SKM-1 (cell line): ENCODE measurements around the gene CD2AP.
"Not testable (repeated sequence)": the region's sequence is repeated elsewhere in the genome, so short reads cannot be mapped to it uniquely, and the experiment has no call there.

Experiments
- DNase-seq: peaks from one replicate; lab custom pipeline; 2025; ENCODE audit not compliant: unreplicated experiment; lab: John Stamatoyannopoulos, UW

Gene CD2AP

DNA sequence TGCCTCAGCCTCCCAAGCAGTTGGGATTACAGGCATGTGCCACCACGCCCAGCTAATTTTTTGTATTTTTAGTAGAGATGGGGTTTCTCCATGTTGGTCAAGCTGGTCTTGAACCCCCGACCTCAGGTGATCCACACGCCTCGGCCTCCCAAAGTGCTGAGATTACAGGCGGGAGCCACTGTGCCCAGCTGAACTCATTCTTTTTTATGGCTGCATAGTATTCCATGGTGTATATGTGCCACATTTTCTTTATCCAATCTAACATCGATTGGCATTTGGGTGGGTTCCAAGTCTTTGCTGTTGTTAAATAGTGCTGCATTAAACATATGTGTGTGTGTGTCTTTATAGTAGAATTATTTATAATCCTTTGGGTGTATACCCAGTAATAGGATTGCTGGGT is 78.9 kb downstream of the CD2AP start:
- not testable (repeated sequence) for DNase-seq

DNA sequence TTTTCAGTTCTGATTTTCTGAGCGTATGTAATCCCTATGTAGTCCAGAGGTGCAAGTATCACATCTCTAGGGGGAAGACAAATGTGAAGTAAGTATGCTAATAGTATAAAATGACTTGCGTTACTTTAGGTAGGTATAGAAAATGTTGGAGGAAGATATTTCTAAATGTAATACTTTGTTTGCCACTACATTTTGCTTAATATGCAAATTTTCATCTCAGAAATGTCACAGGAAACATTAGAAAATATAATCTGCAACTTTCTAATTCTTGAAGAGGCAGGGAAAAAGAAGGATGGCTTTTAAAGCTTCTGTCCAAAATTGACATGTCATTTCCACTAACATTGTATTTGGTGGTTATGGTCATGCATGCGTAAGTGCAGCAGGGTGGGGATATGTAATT is 85.6 kb downstream of the CD2AP start:
- DNase-seq: no peak

- not testable (repeated sequence) for DNase-seq
Measured at GRCh38 chr6:47566602-47567001, 89.0 kb downstream of the CD2AP start.

DNA sequence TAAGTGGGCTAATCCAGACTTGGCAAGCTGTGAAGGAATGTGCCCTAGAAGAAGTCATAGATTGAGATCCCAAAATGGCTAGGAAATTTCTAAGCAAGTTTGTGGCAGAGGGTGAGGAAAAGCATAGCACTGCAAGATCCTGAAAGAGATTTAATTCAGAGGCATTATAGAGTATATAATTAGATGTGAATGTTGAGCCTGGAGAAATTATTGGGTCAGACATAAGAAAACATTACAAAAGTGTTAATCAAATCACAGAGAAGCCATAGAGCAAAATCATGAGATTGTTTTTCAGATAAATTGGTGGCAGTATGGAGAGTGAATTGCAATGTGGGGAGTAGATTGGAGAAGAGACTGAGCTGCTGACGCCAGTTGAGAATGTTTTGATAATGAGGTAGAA is 90.0 kb downstream of the CD2AP start:
- DNase-seq: no peak

- no peak for DNase-seq
Measured at GRCh38 chr6:47571488-47571887, 93.9 kb downstream of the CD2AP start.

DNA sequence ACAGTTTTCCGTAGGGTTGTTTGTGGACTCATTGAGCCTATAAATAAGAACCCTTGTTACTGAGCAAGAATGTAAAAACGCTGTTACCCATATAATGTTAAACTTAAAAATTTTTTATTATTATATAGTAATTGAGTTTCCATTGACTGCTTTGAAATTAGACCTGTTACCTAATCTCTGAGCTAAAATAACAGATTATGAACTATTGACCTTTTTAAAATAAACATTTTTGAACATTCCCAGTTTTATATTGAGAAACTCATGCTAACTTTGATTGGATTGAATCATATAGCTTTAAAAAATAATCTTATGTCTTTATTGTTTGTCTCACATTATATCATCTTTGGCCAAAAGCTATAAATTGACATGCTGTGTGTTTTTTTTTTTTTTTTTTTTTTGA is 95.5 kb downstream of the CD2AP start:
- no peak for DNase-seq

- no peak for DNase-seq
Measured at GRCh38 chr6:47574789-47575188, 97.2 kb downstream of the CD2AP start.

DNA sequence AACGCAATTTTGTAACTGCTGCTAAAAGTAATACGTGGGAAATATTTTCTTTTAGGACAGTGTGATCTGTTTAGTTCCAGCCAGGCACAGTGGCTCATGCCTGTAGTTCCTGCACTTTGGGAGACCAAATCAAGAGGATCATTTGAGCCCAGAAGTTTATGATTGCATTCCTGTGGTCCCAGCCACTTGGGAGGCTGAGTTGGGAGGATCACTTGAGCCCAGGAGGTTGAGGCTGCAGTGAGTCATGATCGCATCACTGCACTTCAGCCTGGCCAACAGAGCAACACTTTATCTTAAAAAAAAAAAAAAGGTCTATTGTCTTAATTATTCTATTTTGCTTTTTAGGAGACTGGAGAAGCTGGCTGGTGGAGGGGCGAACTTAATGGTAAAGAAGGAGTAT is 101.5 kb downstream of the CD2AP start:
- no peak for DNase-seq

- no peak for DNase-seq
Measured at GRCh38 chr6:47581591-47581990, 104.0 kb downstream of the CD2AP start.

GRCh38 chr6:47587493-47587892 is 109.9 kb downstream of the CD2AP start:
- no peak for DNase-seq

DNA sequence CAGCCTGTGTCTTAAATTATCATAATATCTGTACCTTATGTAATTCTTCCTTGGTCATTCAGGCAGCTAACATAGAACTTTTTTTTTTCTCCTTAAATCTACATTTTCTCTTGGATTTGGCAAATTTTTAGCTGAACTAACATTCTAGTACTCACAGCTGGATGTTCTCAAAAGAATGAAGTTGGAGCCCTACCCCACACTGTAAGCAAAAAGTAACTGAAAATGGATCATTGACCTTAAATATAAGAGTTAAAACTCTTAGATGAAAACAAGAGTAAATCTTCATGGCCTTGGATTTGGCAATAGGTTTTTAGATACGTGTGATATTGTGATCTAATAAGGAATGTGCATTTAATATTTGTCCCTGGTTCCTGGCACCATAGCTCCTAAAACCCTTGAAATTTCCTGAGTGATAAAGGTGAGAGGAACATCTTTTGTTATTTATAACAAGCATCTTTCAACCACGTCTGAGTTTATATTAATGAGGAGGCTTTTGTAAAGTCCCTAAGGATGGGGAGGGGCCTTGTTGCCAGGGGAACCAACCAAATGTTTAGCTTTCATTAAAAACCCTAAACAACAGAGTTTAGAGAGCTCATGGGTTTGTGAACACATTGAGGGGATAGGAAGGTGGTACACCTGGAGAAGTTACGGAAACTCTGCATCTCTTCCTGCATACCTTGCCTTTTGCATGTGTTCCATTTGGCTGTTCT is 114.7 kb downstream of the CD2AP start:
- DNase-seq: no peak

DNA sequence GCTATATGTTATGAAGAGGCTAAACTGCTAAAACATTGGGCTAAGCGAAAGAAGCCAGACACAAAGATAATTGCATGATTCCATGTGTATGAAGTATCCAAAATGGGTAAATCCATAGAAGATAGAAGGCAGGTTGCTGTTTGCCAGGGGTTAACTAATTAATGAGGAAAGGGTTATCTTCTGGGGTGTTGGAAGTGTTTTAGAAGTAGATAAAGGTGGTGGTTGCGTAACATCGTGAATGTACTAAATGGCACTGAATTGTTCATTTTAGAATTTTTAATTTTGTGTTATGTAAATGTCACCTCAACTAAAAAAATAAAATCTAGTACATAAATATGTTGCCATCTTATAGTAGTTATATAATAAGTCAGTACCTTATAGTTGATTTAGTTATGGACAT is 116.4 kb downstream of the CD2AP start:
- DNase-seq: no peak

GRCh38 chr6:47595785-47596184 is 118.2 kb downstream of the CD2AP start:
- no peak for DNase-seq

DNA sequence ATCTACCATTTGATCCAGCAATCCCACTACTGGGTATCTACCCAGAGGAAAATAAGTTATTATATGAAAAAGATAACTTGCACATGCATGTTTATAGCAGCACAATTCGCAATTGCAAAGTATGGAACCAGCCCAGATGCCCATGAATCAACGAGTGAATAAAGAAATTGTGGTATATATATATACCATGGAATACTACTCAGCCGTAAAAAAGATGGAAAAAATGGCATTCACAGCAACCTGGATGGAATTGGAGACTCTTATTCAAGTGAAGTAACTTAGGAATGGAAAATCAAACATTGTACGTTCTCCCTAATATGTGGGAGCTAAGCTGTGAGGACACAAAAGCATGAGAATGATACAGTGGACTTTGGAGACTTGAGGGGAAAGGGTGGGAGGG is 120.8 kb downstream of the CD2AP start:
- DNase-seq: no peak

- DNase-seq: no peak
Measured at GRCh38 chr6:47599512-47599911, 121.9 kb downstream of the CD2AP start.

DNA sequence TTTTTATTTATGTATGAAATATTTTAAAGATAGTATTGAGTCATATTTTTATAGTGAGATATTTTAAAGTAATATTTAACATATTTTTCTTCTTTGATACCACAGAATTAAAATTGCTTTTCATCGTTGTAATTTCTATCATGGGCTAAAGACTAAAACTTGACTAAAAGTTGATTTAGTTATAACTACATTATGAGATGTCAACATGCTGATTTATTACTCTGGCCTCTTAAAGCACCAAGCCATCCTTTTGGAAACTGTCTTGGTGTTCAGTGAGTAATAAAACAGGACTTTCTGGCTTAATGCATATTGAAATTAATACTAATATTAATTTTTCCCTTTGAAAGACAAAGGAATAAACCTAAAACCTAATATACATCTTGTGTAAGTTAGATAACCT is 125.6 kb downstream of the CD2AP start:
- no peak for DNase-seq

- no peak for DNase-seq
Measured at GRCh38 chr6:47603995-47604394, 126.4 kb downstream of the CD2AP start.

- DNase-seq: no peak
Measured at GRCh38 chr6:47621838-47622449, 144.4 kb downstream of the CD2AP start.

DNA sequence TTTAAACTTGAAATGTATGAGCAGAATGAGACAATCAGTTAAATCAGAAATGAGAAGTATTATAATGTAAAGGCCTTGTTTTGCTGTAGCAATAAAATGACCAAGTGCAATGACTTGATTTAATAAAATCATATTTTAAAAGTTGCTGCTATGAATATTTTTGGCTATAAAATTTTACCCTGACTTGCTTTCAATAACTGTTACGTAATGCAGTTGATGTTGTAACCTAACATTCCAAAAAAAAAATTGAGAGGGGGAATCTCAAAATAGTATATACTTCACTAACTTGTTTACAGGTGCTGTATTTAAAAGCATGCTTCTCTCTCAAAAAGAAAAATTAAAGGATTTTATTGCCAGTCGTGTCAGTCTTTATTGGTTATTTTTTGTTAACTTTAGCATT is 149.2 kb downstream of the CD2AP start:
- DNase-seq: no peak

DNA sequence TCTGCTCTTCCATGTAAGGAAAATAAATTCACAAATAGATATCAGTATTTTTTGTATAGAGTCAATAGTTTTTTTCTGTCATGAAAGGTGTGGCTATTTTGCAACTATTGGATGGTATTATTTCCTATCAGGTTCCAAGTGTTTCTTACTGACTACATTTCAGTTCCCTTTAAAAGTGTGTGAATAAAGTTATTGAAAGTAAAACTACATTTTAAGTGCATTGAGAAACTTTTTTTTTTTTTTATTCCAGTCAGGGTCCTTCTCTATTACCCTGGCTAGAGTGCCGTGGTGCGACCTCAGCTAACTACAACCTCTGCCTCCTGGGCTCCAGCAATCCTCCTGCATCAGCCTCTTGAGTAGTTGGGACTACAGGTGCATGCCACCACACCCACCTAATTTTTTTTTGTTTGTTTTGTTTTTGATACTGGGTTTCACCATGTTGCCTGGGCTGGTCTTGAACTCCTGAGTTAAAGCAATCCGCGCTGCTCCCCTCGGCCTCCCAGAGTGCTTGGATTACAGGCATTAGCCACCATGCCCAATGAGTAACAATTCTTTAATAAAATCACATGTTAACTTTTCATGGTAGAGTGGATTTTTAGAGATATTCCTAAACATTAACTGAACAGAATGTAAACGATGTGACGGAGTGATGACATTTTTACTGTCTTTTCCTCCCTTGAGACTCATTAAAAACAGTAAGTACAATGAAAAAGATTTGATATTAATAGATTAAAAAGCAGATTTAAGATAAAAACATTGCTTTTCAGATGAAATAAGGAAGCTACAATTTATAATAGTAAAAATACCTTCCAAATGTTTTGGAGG is 151.1 kb downstream of the CD2AP start:
- no peak for DNase-seq

DNA sequence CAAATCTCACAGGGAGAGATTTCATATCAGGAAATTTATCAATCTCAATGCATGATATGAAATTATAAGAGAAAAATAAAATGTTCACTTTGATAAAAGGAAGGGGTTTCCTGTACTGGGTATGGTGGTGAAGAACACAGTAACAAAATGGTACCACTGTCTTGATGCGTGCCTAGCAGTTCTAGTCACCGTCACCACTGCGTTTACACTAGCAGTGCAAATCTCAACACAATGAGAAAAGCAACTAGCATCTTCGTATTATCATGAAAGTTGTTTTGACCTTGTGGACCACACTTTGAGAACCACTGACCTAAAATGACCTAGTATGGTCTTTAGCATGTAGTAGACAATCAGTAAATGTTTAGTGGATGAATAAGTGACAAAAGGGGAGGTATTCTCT is 152.4 kb downstream of the CD2AP start:
- no peak for DNase-seq

- no peak for DNase-seq
Measured at GRCh38 chr6:47630587-47630986, 153.0 kb downstream of the CD2AP start.
